HG03025 (cell line): ENCODE results near the gene RPRD2.

Experiments used
- ATAC-seq: cut with Tn5 transposase; IDR thresholded peaks from one replicate; pipeline ENCODE4 v1.9.1; 2021; ENCODE audit warnings: mild to moderate bottlenecking, moderate library complexity; ENCODE audit not compliant: unreplicated experiment, low FRiP score

Gene RPRD2

DNA sequence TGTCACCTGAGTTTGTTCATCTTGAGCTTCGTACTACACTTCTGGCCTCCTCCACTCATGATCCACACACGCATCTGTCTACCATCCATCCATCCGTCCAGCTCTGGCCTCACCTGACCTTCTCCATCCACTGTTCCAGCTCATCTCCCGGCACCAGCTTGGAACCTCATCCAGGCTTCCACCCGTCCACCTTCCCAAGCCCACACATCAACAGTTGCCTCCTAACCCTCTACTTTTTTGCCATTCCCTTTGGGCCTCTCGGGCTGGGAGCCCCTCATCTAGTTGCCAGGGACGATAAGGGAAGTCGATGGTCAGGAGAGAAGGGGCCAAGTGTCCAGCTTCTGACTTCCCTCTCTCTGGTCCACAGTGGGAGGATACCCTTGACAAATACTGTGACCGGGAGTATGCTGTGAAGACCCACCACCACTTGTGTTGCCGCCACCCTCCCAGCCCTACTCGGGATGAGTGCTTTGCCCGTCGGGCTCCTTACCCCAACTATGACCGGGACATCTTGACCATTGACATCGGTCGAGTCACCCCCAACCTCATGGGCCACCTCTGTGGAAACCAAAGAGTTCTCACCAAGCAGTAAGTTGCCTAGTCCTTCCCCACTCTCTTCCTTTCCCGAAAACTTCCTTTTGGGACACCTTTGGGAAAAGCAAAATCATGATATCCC, 148.2 kb downstream of the RPRD2 start:
- ATAC-seq: no peak

GRCh38 chr1:150512846-150513245, 148.9 kb downstream of the RPRD2 start:
- ATAC-seq: no peak

GRCh38 chr1:150513351-150513791, 149.4 kb downstream of the RPRD2 start:
- ATAC-seq: no peak

GRCh38 chr1:150514260-150514659, 150.3 kb downstream of the RPRD2 start:
- ATAC-seq: no peak

- no peak for ATAC-seq
These were observed 151.0 kb downstream of the RPRD2 start for GRCh38 chr1:150514913-150515327.

- ATAC-seq: peak; percentile 93
These were observed 151.5 kb downstream of the RPRD2 start, which contains the start of gene FALEC for GRCh38 chr1:150515328-150516049. TSS of gene FALEC (plus strand) at chr1:150515752.

- no peak for ATAC-seq
These were observed 152.2 kb downstream of the RPRD2 start for GRCh38 chr1:150516050-150516591.

DNA sequence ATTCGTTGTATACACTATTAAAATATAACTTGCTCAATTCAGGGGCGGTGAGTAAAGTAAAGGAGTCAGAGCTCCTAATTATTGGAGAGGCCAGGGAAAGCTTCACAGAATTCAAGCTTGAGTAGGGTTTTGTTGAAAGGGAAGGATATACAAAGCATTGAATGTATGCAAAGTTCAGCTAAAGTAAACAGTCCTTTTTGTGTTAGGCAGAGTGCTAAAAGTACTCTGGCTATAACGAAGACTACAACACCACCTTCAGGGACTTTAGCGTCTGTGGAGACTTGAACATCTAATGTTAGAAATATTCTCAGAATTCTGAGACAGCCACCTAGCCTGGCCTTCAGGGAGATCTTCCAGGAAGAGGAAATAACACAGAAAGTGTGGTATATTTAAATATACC, 152.7 kb downstream of the RPRD2 start:
- ATAC-seq: no peak

DNA sequence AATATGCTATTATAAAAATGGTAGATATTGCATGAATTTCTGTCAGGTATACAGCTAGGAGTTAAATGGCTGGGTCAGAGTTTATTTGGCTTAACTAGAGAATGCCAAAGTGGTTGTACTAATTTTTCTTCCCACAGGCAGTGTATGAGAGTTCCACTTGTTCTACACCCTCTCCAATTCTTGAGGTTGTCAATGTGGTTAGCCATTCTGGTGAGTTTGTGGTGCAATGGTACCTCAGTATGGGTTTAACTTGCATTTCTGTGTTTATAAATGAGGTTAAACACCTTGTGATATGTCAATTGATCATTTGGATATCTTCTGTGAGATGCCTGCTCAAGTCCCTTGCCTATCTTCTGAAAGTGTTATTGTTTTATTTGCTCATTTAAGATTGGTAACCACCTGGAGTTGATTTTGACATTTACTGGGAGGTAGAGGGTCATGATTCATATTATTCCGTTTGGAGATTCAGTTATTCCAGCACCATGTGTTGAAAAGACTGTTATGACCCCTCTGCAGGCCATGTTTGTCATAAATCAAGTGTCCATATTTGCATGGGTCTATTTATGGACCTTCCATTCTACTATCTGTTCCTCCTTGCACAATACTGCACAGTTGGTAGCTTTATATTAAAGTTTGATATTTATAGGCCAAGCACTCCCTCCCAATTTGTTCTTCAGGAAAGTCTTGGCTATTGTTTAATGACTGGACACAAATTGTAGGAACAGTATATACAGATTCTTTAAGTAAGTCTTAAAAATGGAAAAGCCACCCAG, 157.4 kb downstream of the RPRD2 start:
- no peak for ATAC-seq

GRCh38 chr1:150525348-150525747, 161.4 kb downstream of the RPRD2 start:
- no peak for ATAC-seq
